GM12875 (cell line): ENCODE data around the gene UBTF.

ENCODE experiments used
- H3K4me3 ChIP-seq: one replicate; pipeline ENCODE4 v1.5.1; 2011; ENCODE audit warnings: low read depth, low read length, control low read depth
- CTCF ChIP-seq: IDR thresholded peaks from 2 replicates; pipeline ENCODE4 v1.5.1; 2011; ENCODE audit warnings: low read depth, mild to moderate bottlenecking, control low read depth, inconsistent platforms, low read length, moderate library complexity, borderline replicate concordance; ENCODE audit not compliant: insufficient read depth

UBTF gene

GRCh38 chr17:44219616-44220212, at the start of gene UBTF:
UBTF (minus strand) TSS chr17:44219675; CDS start chr17:44218229, 1,446 bp downstream.
- no peak for TF ChIP-seq CTCF
- H3K4me3 ChIP-seq, result peak within 1 kb of the TSS; percentile 82

GRCh38 chr17:44268709-44269534, 49.4 kb upstream of the UBTF start:
- no peak overlapping the region for H3K4me3 ChIP-seq
- no peak for TF ChIP-seq CTCF

GRCh38 chr17:44267818-44268490, 48.5 kb upstream of the UBTF start, which contains the start of gene SLC4A1:
SLC4A1 (minus strand) TSS chr17:44268135; CDS start chr17:44262866, 5,269 bp downstream.
- TF ChIP-seq CTCF, result no peak
- no peak within 1 kb of the TSS for H3K4me3 ChIP-seq

GRCh38 chr17:44267165-44267455, 47.6 kb upstream of the UBTF start:
- no peak for TF ChIP-seq CTCF
- no peak overlapping the region for H3K4me3 ChIP-seq

- TF ChIP-seq CTCF, result no peak
- H3K4me3 ChIP-seq, result no peak overlapping the region
These were observed 47.1 kb upstream of the UBTF start for GRCh38 chr17:44266402-44267164.

- no peak for TF ChIP-seq CTCF
- H3K4me3 ChIP-seq, result no peak overlapping the region
These were observed 43.9 kb upstream of the UBTF start for GRCh38 chr17:44263345-44263902.
